ENCODE results near the gene CLEC2A. TPM values are rescaled to one million over a fixed set of nuclear protein-coding genes. Genes with fewer than 3 reads are reported as not detected.
"Not testable (repeated sequence)": the region's sequence is repeated elsewhere in the genome, so short reads cannot be mapped to it uniquely, and the experiment has no call there.

CLEC2A gene
- polyA plus RNA-seq = not detected

- no peaks in the 10 kb centered on the region for H3K27me3 ChIP-seq (ENCODE audit: control insufficient read depth in 1 of 2, insufficient read depth in 2 of 2, low read length in 2 of 2)
- peak within 1 kb of the TSS in 1 of 2 donors; percentile 47 for H3K27ac ChIP-seq (ENCODE audit: low read depth in 2 of 2, low read length in 1 of 2)
- H3K36me3 ChIP-seq (ENCODE audit: control insufficient read depth in 2 of 2, insufficient read depth in 2 of 2, low read length in 1 of 2) = no peaks in the 10 kb centered on the region
- H3K4me1 ChIP-seq (ENCODE audit: control insufficient read depth in 2 of 2, insufficient read depth in 2 of 2, low read length in 1 of 2) = no peaks in the 10 kb centered on the region
- WGBS, 2 donors = 73 to 78% methylated on average over 6 of the region's 6 CpGs
- H3K9me3 ChIP-seq (ENCODE audit: control insufficient read depth in 2 of 2, insufficient read depth in 1 of 2, low read depth in 1 of 2, low read length in 1 of 2) = no peaks in the 10 kb centered on the region
- H3K4me3 ChIP-seq (ENCODE audit: low read depth in 1 of 2, low read length in 2 of 2) = no peak within 1 kb of the TSS
Observed at GRCh38 chr12:9932270-9932669, at the start of gene CLEC2A. Gene CLEC2A (minus strand): TSS chr12:9932370. CDS start chr12:9932329, 41 bp downstream.

- H3K4me1 ChIP-seq (ENCODE audit: control insufficient read depth in 2 of 2, insufficient read depth in 2 of 2, low read length in 1 of 2) = no peaks in the 10 kb centered on the region
- H3K36me3 ChIP-seq (ENCODE audit: control insufficient read depth in 2 of 2, insufficient read depth in 2 of 2, low read length in 1 of 2) = no peaks in the 10 kb centered on the region
- no peaks in the 10 kb centered on the region for H3K27me3 ChIP-seq (ENCODE audit: control insufficient read depth in 1 of 2, insufficient read depth in 2 of 2, low read length in 2 of 2)
- 77 to 81% methylated on average over 3 of the region's 3 CpGs for WGBS, 2 donors
- H3K9me3 ChIP-seq (ENCODE audit: control insufficient read depth in 2 of 2, insufficient read depth in 1 of 2, low read depth in 1 of 2, low read length in 1 of 2) = peaks cover 2 to 4% of the 10 kb centered on the region in 2 donors
- H3K4me3 ChIP-seq (ENCODE audit: low read depth in 1 of 2, low read length in 2 of 2) = no peak overlapping the region
- no peak overlapping the region for H3K27ac ChIP-seq (ENCODE audit: low read depth in 2 of 2, low read length in 1 of 2)
Observed at GRCh38 chr12:9980126-9980525, 48.0 kb upstream of the CLEC2A start.

GRCh38 chr12:9977916-9978315 lies 45.7 kb upstream of the CLEC2A start:
- no peaks in the 10 kb centered on the region for H3K36me3 ChIP-seq (ENCODE audit: control insufficient read depth in 2 of 2, insufficient read depth in 2 of 2, low read length in 1 of 2)
- H3K9me3 ChIP-seq (ENCODE audit: control insufficient read depth in 2 of 2, insufficient read depth in 1 of 2, low read depth in 1 of 2, low read length in 1 of 2) = peaks cover 2 to 4% of the 10 kb centered on the region in 2 donors
- H3K4me3 ChIP-seq (ENCODE audit: low read depth in 1 of 2, low read length in 2 of 2) = no peak overlapping the region
- no peak overlapping the region for H3K27ac ChIP-seq (ENCODE audit: low read depth in 2 of 2, low read length in 1 of 2)
- H3K27me3 ChIP-seq (ENCODE audit: control insufficient read depth in 1 of 2, insufficient read depth in 2 of 2, low read length in 2 of 2) = no peaks in the 10 kb centered on the region
- no peaks in the 10 kb centered on the region for H3K4me1 ChIP-seq (ENCODE audit: control insufficient read depth in 2 of 2, insufficient read depth in 2 of 2, low read length in 1 of 2)

- not testable (repeated sequence) for H3K36me3 ChIP-seq (ENCODE audit: control insufficient read depth in 2 of 2, insufficient read depth in 2 of 2, low read length in 1 of 2); H3K4me3 ChIP-seq (ENCODE audit: low read depth in 1 of 2, low read length in 2 of 2); H3K27me3 ChIP-seq (ENCODE audit: control insufficient read depth in 1 of 2, insufficient read depth in 2 of 2, low read length in 2 of 2); H3K9me3 ChIP-seq (ENCODE audit: control insufficient read depth in 2 of 2, insufficient read depth in 1 of 2, low read depth in 1 of 2, low read length in 1 of 2); H3K4me1 ChIP-seq (ENCODE audit: control insufficient read depth in 2 of 2, insufficient read depth in 2 of 2, low read length in 1 of 2); H3K27ac ChIP-seq (ENCODE audit: low read depth in 2 of 2, low read length in 1 of 2)
- WGBS, 2 donors = 55 to 63% methylated on average over 5 of the region's 5 CpGs
Observed at GRCh38 chr12:9976626-9977025, 44.5 kb upstream of the CLEC2A start.

GRCh38 chr12:9975614-9976013 lies 43.4 kb upstream of the CLEC2A start:
- Histone ChIP-seq H3K27me3 (ENCODE audit: control insufficient read depth in 1 of 2, insufficient read depth in 2 of 2, low read length in 2 of 2) (no peaks in the 10 kb centered on the region), H3K4me3 (ENCODE audit: low read depth in 1 of 2, low read length in 2 of 2) (no peak overlapping the region), H3K4me1 (ENCODE audit: control insufficient read depth in 2 of 2, insufficient read depth in 2 of 2, low read length in 1 of 2) (no peaks in the 10 kb centered on the region), H3K36me3 (ENCODE audit: control insufficient read depth in 2 of 2, insufficient read depth in 2 of 2, low read length in 1 of 2) (no peaks in the 10 kb centered on the region), H3K9me3 (ENCODE audit: control insufficient read depth in 2 of 2, insufficient read depth in 1 of 2, low read depth in 1 of 2, low read length in 1 of 2) (peaks cover 2 to 4% of the 10 kb centered on the region in 2 donors), H3K27ac (ENCODE audit: low read depth in 2 of 2, low read length in 1 of 2) (no peak overlapping the region)
- WGBS, 2 donors = 85 to 94% methylated on average over 2 of the region's 2 CpGs

GRCh38 chr12:9974731-9975130 lies 42.6 kb upstream of the CLEC2A start:
- not testable (repeated sequence) for H3K27me3 ChIP-seq (ENCODE audit: control insufficient read depth in 1 of 2, insufficient read depth in 2 of 2, low read length in 2 of 2); H3K4me3 ChIP-seq (ENCODE audit: low read depth in 1 of 2, low read length in 2 of 2); H3K4me1 ChIP-seq (ENCODE audit: control insufficient read depth in 2 of 2, insufficient read depth in 2 of 2, low read length in 1 of 2); H3K36me3 ChIP-seq (ENCODE audit: control insufficient read depth in 2 of 2, insufficient read depth in 2 of 2, low read length in 1 of 2); H3K27ac ChIP-seq (ENCODE audit: low read depth in 2 of 2, low read length in 1 of 2); H3K9me3 ChIP-seq (ENCODE audit: control insufficient read depth in 2 of 2, insufficient read depth in 1 of 2, low read depth in 1 of 2, low read length in 1 of 2)
- 95 to 98% methylated on average over 2 of the region's 2 CpGs for WGBS, 2 donors

- Histone ChIP-seq H3K4me1 (ENCODE audit: control insufficient read depth in 2 of 2, insufficient read depth in 2 of 2, low read length in 1 of 2) (no peaks in the 10 kb centered on the region), H3K27ac (ENCODE audit: low read depth in 2 of 2, low read length in 1 of 2) (no peak overlapping the region), H3K9me3 (ENCODE audit: control insufficient read depth in 2 of 2, insufficient read depth in 1 of 2, low read depth in 1 of 2, low read length in 1 of 2) (peaks cover 2 to 4% of the 10 kb centered on the region in 2 donors), H3K27me3 (ENCODE audit: control insufficient read depth in 1 of 2, insufficient read depth in 2 of 2, low read length in 2 of 2) (no peaks in the 10 kb centered on the region), H3K4me3 (ENCODE audit: low read depth in 1 of 2, low read length in 2 of 2) (no peak overlapping the region), H3K36me3 (ENCODE audit: control insufficient read depth in 2 of 2, insufficient read depth in 2 of 2, low read length in 1 of 2) (no peaks in the 10 kb centered on the region)
- WGBS, 2 donors = 57 to 70% methylated on average over 1 of the region's 1 CpG
Observed at GRCh38 chr12:9973949-9974348, 41.8 kb upstream of the CLEC2A start.

- Histone ChIP-seq H3K4me1 (ENCODE audit: control insufficient read depth in 2 of 2, insufficient read depth in 2 of 2, low read length in 1 of 2) (no peaks in the 10 kb centered on the region), H3K9me3 (ENCODE audit: control insufficient read depth in 2 of 2, insufficient read depth in 1 of 2, low read depth in 1 of 2, low read length in 1 of 2) (peaks cover 2 to 3% of the 10 kb centered on the region in 2 donors), H3K27me3 (ENCODE audit: control insufficient read depth in 1 of 2, insufficient read depth in 2 of 2, low read length in 2 of 2) (no peaks in the 10 kb centered on the region), H3K4me3 (ENCODE audit: low read depth in 1 of 2, low read length in 2 of 2) (no peak within 1 kb of the TSS), H3K27ac (ENCODE audit: low read depth in 2 of 2, low read length in 1 of 2) (no peak within 1 kb of the TSS), H3K36me3 (ENCODE audit: control insufficient read depth in 2 of 2, insufficient read depth in 2 of 2, low read length in 1 of 2) (no peaks in the 10 kb centered on the region)
- 57 to 61% methylated on average over 1 of the region's 1 CpG for WGBS, 2 donors
Observed at GRCh38 chr12:9971181-9971580, 39.0 kb upstream of the CLEC2A start, which contains the start of gene CLEC12A. Gene CLEC12A (plus strand): TSS chr12:9971409. CDS start chr12:9971597, 188 bp downstream.

- H3K9me3 ChIP-seq (ENCODE audit: control insufficient read depth in 2 of 2, insufficient read depth in 1 of 2, low read depth in 1 of 2, low read length in 1 of 2) = no peaks in the 10 kb centered on the region
- no peaks in the 10 kb centered on the region for H3K27me3 ChIP-seq (ENCODE audit: control insufficient read depth in 1 of 2, insufficient read depth in 2 of 2, low read length in 2 of 2)
- 64 to 82% methylated on average over 2 of the region's 2 CpGs for WGBS, 2 donors
- H3K4me3 ChIP-seq (ENCODE audit: low read depth in 1 of 2, low read length in 2 of 2) = no peak overlapping the region
- no peaks in the 10 kb centered on the region for H3K36me3 ChIP-seq (ENCODE audit: control insufficient read depth in 2 of 2, insufficient read depth in 2 of 2, low read length in 1 of 2)
- H3K27ac ChIP-seq (ENCODE audit: low read depth in 2 of 2, low read length in 1 of 2) = no peak overlapping the region
- H3K4me1 ChIP-seq (ENCODE audit: control insufficient read depth in 2 of 2, insufficient read depth in 2 of 2, low read length in 1 of 2) = no peaks in the 10 kb centered on the region
Observed at GRCh38 chr12:9969673-9970072, 37.5 kb upstream of the CLEC2A start.

- Histone ChIP-seq H3K36me3 (ENCODE audit: control insufficient read depth in 2 of 2, insufficient read depth in 2 of 2, low read length in 1 of 2) (no peaks in the 10 kb centered on the region), H3K9me3 (ENCODE audit: control insufficient read depth in 2 of 2, insufficient read depth in 1 of 2, low read depth in 1 of 2, low read length in 1 of 2) (no peaks in the 10 kb centered on the region), H3K4me3 (ENCODE audit: low read depth in 1 of 2, low read length in 2 of 2) (no peak overlapping the region), H3K4me1 (ENCODE audit: control insufficient read depth in 2 of 2, insufficient read depth in 2 of 2, low read length in 1 of 2) (no peaks in the 10 kb centered on the region), H3K27me3 (ENCODE audit: control insufficient read depth in 1 of 2, insufficient read depth in 2 of 2, low read length in 2 of 2) (no peaks in the 10 kb centered on the region), H3K27ac (ENCODE audit: low read depth in 2 of 2, low read length in 1 of 2) (no peak overlapping the region)
- WGBS, 2 donors = 82 to 96% methylated on average over 3 of the region's 3 CpGs
Observed at GRCh38 chr12:9961901-9962300, 29.7 kb upstream of the CLEC2A start.
